ENCODE data around the gene HSPA14. TPM values are rescaled to one million over a fixed set of nuclear protein-coding genes. Genes with fewer than 3 reads are reported as not detected.

Gene HSPA14
- total RNA-seq, 1 experiment from 2014 or later = 19.9 TPM

- Histone ChIP-seq H3K27ac (ENCODE audit: low read depth, low read length) (no peak overlapping the region), H3K79me2 (ENCODE audit: insufficient read depth, low read length) (peaks cover 84% of the 10 kb centered on the region), H3K9me3 (ENCODE audit: control insufficient read depth in 1 of 2, insufficient read depth in 1 of 2, low read depth in 1 of 2, low read length in 2 of 2) (no peaks in the 10 kb centered on the region), H3K27me3 (ENCODE audit: insufficient read depth, low read length) (no peaks in the 10 kb centered on the region), H3K9me2 (ENCODE audit: insufficient read depth) (no peaks in the 10 kb centered on the region), H3K4me2 (ENCODE audit: low read length) (peak overlapping the region; percentile 80), H2AFZ (ENCODE audit: low read depth, low read length, poor library complexity, severe bottlenecking) (no peak overlapping the region), H4K20me1 (ENCODE audit: insufficient read depth) (no peaks in the 10 kb centered on the region), H3K36me3 (ENCODE audit: control insufficient read depth in 1 of 2, insufficient read depth in 2 of 2, low read length in 2 of 2) (peaks cover 7% of the 10 kb centered on the region in 2 experiments; a peak in 3 of 4 replicates), H3K4me3 (replicated peaks in 1 of 2; ENCODE audit: low read depth in 1 of 2, low read length in 2 of 2) (peak overlapping the region; percentile 76 to 88), H3K4me1 (ENCODE audit: control insufficient read depth in 1 of 2, insufficient read depth in 2 of 2, low read length in 2 of 2) (peaks cover 9 to 18% of the 10 kb centered on the region in 2 experiments), H3K9ac (ENCODE audit: low read length) (peak overlapping the region; percentile 93)
- intact Hi-C loops (cut with micrococcal nuclease) = no loop called here
- TF ChIP-seq YY1 (IDR thresholded peaks at IDR 0.05; ENCODE audit: extremely low read depth, insufficient replicate concordance, low read depth, low read length) = no peak
- TF ChIP-seq CEBPB (IDR thresholded peaks at IDR 0.05; ENCODE audit: low read depth) = no peak
- peak; percentile 42 for TF ChIP-seq REST (IDR thresholded peaks at IDR 0.05; ENCODE audit: low read depth)
- ATAC-seq (no peak), DNase-seq (ENCODE audit: low read depth, low spot score) (no peak)
- ChIA-PET RAD21 (ENCODE audit: low non-redundant PET in 1 of 2, low total read pairs in 2 of 2, uncharacterized antibody in 2 of 2, unreplicated experiment in 2 of 2) (no interaction called here), POLR2A (no interaction called here), CTCF (no interaction called here)
- no TSS peak for BruUV-seq (replicated peaks)
Observed at GRCh38 chr10:14880229-14880628, 42.1 kb downstream of the HSPA14 start.

- Histone ChIP-seq H3K4me2 (ENCODE audit: low read length) (no peak overlapping the region), H3K36me3 (ENCODE audit: control insufficient read depth in 1 of 2, insufficient read depth in 2 of 2, low read length in 2 of 2) (peaks cover 9 to 15% of the 10 kb centered on the region in 2 experiments; a peak in 3 of 4 replicates), H3K4me1 (ENCODE audit: control insufficient read depth in 1 of 2, insufficient read depth in 2 of 2, low read length in 2 of 2) (peaks cover 3 to 10% of the 10 kb centered on the region in 2 experiments; a peak in 2 of 4 replicates), H2AFZ (ENCODE audit: low read depth, low read length, poor library complexity, severe bottlenecking) (no peak overlapping the region), H3K27ac (ENCODE audit: low read depth, low read length) (no peak overlapping the region), H3K9ac (ENCODE audit: low read length) (no peak overlapping the region), H3K79me2 (ENCODE audit: insufficient read depth, low read length) (peaks cover 97% of the 10 kb centered on the region), H3K27me3 (ENCODE audit: insufficient read depth, low read length) (no peaks in the 10 kb centered on the region), H3K9me3 (ENCODE audit: control insufficient read depth in 1 of 2, insufficient read depth in 1 of 2, low read depth in 1 of 2, low read length in 2 of 2) (no peaks in the 10 kb centered on the region), H4K20me1 (ENCODE audit: insufficient read depth) (no peaks in the 10 kb centered on the region), H3K9me2 (ENCODE audit: insufficient read depth) (no peaks in the 10 kb centered on the region), H3K4me3 (replicated peaks in 1 of 2; ENCODE audit: low read depth in 1 of 2, low read length in 2 of 2) (no peak overlapping the region)
- intact Hi-C loops (cut with micrococcal nuclease) = no loop called here
- DNase-seq (ENCODE audit: low read depth, low spot score) = no peak
- no TSS peak for BruUV-seq (replicated peaks)
- POLR2A ChIA-PET = no interaction called here
- RAD21 ChIA-PET (ENCODE audit: low non-redundant PET in 1 of 2, low total read pairs in 2 of 2, uncharacterized antibody in 2 of 2, unreplicated experiment in 2 of 2) = no interaction called here
- ATAC-seq = no peak
- TF ChIP-seq POLR2A (IDR thresholded peaks at IDR 0.05; ENCODE audit: borderline replicate concordance, extremely low read depth, insufficient read depth, insufficient read length) = no peak
- TF ChIP-seq ZBTB33 (IDR thresholded peaks at IDR 0.05; ENCODE audit: extremely low read depth, insufficient replicate concordance, low read length) = no peak
- TF ChIP-seq SRF (IDR thresholded peaks at IDR 0.05; ENCODE audit: low read depth) = no peak
- no peak for TF ChIP-seq MAX (IDR thresholded peaks at IDR 0.05)
- no peak for TF ChIP-seq EZH2 (IDR thresholded peaks at IDR 0.05)
- TF ChIP-seq SP1 (IDR thresholded peaks at IDR 0.05; ENCODE audit: low read depth) = no peak
- TF ChIP-seq EGR1 (IDR thresholded peaks at IDR 0.05; ENCODE audit: low read depth) = no peak
- TF ChIP-seq POLR2AphosphoS5 (IDR thresholded peaks at IDR 0.05; ENCODE audit: low read depth, low read length) = no peak
- no peak for TF ChIP-seq ZFX (IDR thresholded peaks at IDR 0.05)
- CTCF ChIA-PET = no interaction called here
Observed at GRCh38 chr10:14884082-14884481, 46.0 kb downstream of the HSPA14 start.

Measured in HCT116 (cell line).